H9 (cell line): Measurements from ENCODE around the gene RNF217. TPM values are rescaled to one million over a fixed set of nuclear protein-coding genes. Genes with fewer than 3 reads are reported as not detected.

Experiments
- DNase-seq: peaks from one replicate; pipeline ENCODE4 v3.0.0-alpha.2; 2017
- H2AFZ ChIP-seq: one replicate; pipeline ENCODE4 v1.6.1; 2013; ENCODE audit warnings: mild to moderate bottlenecking, low read length, control low read depth, moderate library complexity
- H2AK5ac ChIP-seq: 2 replicates; pipeline ENCODE4 v1.6.1; 2013; ENCODE audit warnings: low read length, control low read depth, mixed read lengths; ENCODE audit not compliant: insufficient read length
- H2BK120ac ChIP-seq: one replicate; pipeline ENCODE4 v1.6.1; 2013; ENCODE audit warnings: low read depth, mild to moderate bottlenecking, low read length, control low read depth, inconsistent platforms; ENCODE audit not compliant: poor library complexity, severe bottlenecking
- H2BK12ac ChIP-seq: 2 replicates; pipeline ENCODE4 v1.6.1; 2013; ENCODE audit warnings: low read length, control low read depth, mixed read lengths, low read depth; ENCODE audit not compliant: insufficient read length
- H2BK15ac ChIP-seq: 2 replicates; pipeline ENCODE4 v1.6.1; 2013; ENCODE audit warnings: low read depth, low read length, control low read depth
- H2BK20ac ChIP-seq: one replicate; pipeline ENCODE4 v1.6.1; 2013; ENCODE audit warnings: low read depth, mild to moderate bottlenecking, low read length, control low read depth, inconsistent platforms; ENCODE audit not compliant: poor library complexity, severe bottlenecking
- H2BK5ac ChIP-seq: 2 replicates; pipeline ENCODE4 v1.6.1; 2013; ENCODE audit warnings: low read length, control low read depth, mixed read lengths; ENCODE audit not compliant: insufficient read length
- H3K14ac ChIP-seq: 2 replicates; pipeline ENCODE4 v1.6.1; 2013; ENCODE audit warnings: low read length, control low read depth; ENCODE audit not compliant: insufficient read depth
- H3K18ac ChIP-seq: 2 replicates; pipeline ENCODE4 v1.6.1; 2013; ENCODE audit warnings: low read depth, mild to moderate bottlenecking, mixed read lengths, low read length, control low read depth; ENCODE audit not compliant: insufficient read length
- H3K23ac ChIP-seq: 2 replicates; pipeline ENCODE4 v1.6.1; 2013; ENCODE audit warnings: low read length, control low read depth, mixed read lengths, low read depth; ENCODE audit not compliant: insufficient read length
- H3K23me2 ChIP-seq: 2 replicates; pipeline ENCODE4 v1.6.1; 2013; ENCODE audit warnings: low read depth, mild to moderate bottlenecking, mixed read lengths, low read length, control low read depth; ENCODE audit not compliant: insufficient read length, poor library complexity, severe bottlenecking
- H3K27ac ChIP-seq: 2 replicates; pipeline ENCODE4 v1.5.1; 2013; ENCODE audit warnings: low read length, control low read depth, mixed read lengths, low read depth; ENCODE audit not compliant: insufficient read length
- H3K27me3 ChIP-seq: 2 replicates; pipeline ENCODE4 v1.6.1; 2013; ENCODE audit warnings: low read length, control low read depth, inconsistent platforms; ENCODE audit not compliant: insufficient read depth
- H3K4ac ChIP-seq: 2 replicates; pipeline ENCODE4 v1.6.1; 2013; ENCODE audit warnings: low read depth, mild to moderate bottlenecking, control low read depth, inconsistent platforms, low read length, moderate library complexity
- H3K4me1 ChIP-seq: 2 replicates; pipeline ENCODE4 v1.6.1; 2013; ENCODE audit warnings: low read length, control low read depth, inconsistent platforms; ENCODE audit not compliant: insufficient read depth
- H3K4me2 ChIP-seq: 2 replicates; pipeline ENCODE4 v1.6.1; 2013; ENCODE audit warnings: low read length, control low read depth, mixed read lengths; ENCODE audit not compliant: insufficient read length, insufficient read depth
- H3K56ac ChIP-seq: 2 replicates; pipeline ENCODE4 v1.6.1; 2013; ENCODE audit warnings: low read depth, mild to moderate bottlenecking, mixed read lengths, low read length, control low read depth; ENCODE audit not compliant: insufficient read length
- H3K79me1 ChIP-seq: 2 replicates; pipeline ENCODE4 v1.6.1; 2013; ENCODE audit warnings: low read depth, mild to moderate bottlenecking, moderate library complexity, low read length, control low read depth, inconsistent platforms; ENCODE audit not compliant: insufficient read depth, poor library complexity, severe bottlenecking
- H3K79me2 ChIP-seq: 2 replicates; pipeline ENCODE4 v1.6.1; 2013; ENCODE audit warnings: low read length, control low read depth, inconsistent platforms; ENCODE audit not compliant: insufficient read depth
- H3K9ac ChIP-seq: 2 replicates; pipeline ENCODE4 v1.6.1; 2013; ENCODE audit warnings: low read length, control low read depth, mixed read lengths; ENCODE audit not compliant: insufficient read length; ENCODE audit errors: extremely low read depth
- H3K9me3 ChIP-seq: one replicate; pipeline ENCODE4 v1.6.1; 2013; ENCODE audit warnings: low read depth, low read length, inconsistent platforms; ENCODE audit not compliant: control insufficient read depth
- H3T11ph ChIP-seq: one replicate; pipeline ENCODE4 v1.6.1; 2013; ENCODE audit warnings: mild to moderate bottlenecking, low read length, control low read depth, inconsistent platforms
- H4K20me1 ChIP-seq: one replicate; pipeline ENCODE4 v1.6.1; 2013; ENCODE audit not compliant: control insufficient read depth, insufficient read length, insufficient read depth
- H4K5ac ChIP-seq: 2 replicates; pipeline ENCODE4 v1.6.1; 2013; ENCODE audit warnings: low read depth, mild to moderate bottlenecking, mixed read lengths, low read length, control low read depth; ENCODE audit not compliant: insufficient read length
- H4K8ac ChIP-seq: replicated peaks from 2 replicates; pipeline ENCODE4 v1.6.1; 2013; ENCODE audit warnings: low read length, control low read depth, mixed read lengths, low read depth; ENCODE audit not compliant: insufficient read length
- H4K91ac ChIP-seq: 2 replicates; pipeline ENCODE4 v1.6.1; 2013; ENCODE audit warnings: low read depth, mild to moderate bottlenecking, moderate library complexity, mixed read lengths, low read length, control low read depth; ENCODE audit not compliant: insufficient read length
- H3K27ac Mint-ChIP-seq, 3 experiments: 2 replicates in 2 of 3; 3 replicates in 1 of 3; pipeline ENCODE4 v1.8.0; 2020 to 2021; ENCODE audit warnings: mixed read lengths in 3 of 3, mild to moderate bottlenecking in 1 of 3, moderate library complexity in 1 of 3
- H3K27me3 Mint-ChIP-seq: 2 replicates; pipeline ENCODE4 v1.8.0; 2021; ENCODE audit warnings: low read depth, mild to moderate bottlenecking, moderate library complexity, mixed read lengths
- H3K36me3 Mint-ChIP-seq, 3 experiments: 2 replicates in 2 of 3; 3 replicates in 1 of 3; pipeline ENCODE4 v1.8.0; 2020 to 2021; ENCODE audit warnings: low read depth in 3 of 3, mixed read lengths in 3 of 3; ENCODE audit not compliant: insufficient read depth in 1 of 3
- H3K4me1 Mint-ChIP-seq, 2 experiments: 2 replicates each; pipeline ENCODE4 v1.8.0; 2020; ENCODE audit warnings: mixed read lengths in 2 of 2
- H3K4me3 Mint-ChIP-seq, 2 experiments: 2 replicates in 1 of 2; 3 replicates in 1 of 2; pipeline ENCODE4 v1.8.0; 2020 to 2021; ENCODE audit warnings: mild to moderate bottlenecking in 2 of 2, mixed read lengths in 2 of 2, moderate library complexity in 1 of 2
- H3K9me3 Mint-ChIP-seq, 2 experiments: 2 replicates in 1 of 2; 3 replicates in 1 of 2; pipeline ENCODE4 v1.8.0; 2020; ENCODE audit warnings: mild to moderate bottlenecking in 2 of 2, mixed read lengths in 2 of 2, moderate library complexity in 1 of 2
- WGBS: extraction: QIAGEN DNeasy Blood & Tissue Kit; methylation state at CpG from one replicate; pipeline ENCODE4 v1.1.7; 2013; ENCODE audit warnings: missing lambda C conversion rate, low lambda C conversion rate, mixed read lengths; ENCODE audit not compliant: insufficient read length; ENCODE audit errors: extremely low coverage; 5-methylcytosine and 5-hydroxymethylcytosine counted together
- total RNA-seq: library from RNA; stranded (reverse); gene quantifications from 2 replicates; pipeline ENCODE4 v1.2.1, GENCODE V29; 2021
- TF ChIP-seq, protein P1 (sequence below): fragments of 200-600 bp; sonication (generic); conservative IDR thresholded peaks from 3 replicates; pipeline ENCODE4 v1.8.0; 2021; ENCODE audit warnings: antibody characterized with exemption, mild to moderate bottlenecking

Gene RNF217
- total RNA-seq, 1 experiment from 2014 or later: 9.6 TPM

DNA sequence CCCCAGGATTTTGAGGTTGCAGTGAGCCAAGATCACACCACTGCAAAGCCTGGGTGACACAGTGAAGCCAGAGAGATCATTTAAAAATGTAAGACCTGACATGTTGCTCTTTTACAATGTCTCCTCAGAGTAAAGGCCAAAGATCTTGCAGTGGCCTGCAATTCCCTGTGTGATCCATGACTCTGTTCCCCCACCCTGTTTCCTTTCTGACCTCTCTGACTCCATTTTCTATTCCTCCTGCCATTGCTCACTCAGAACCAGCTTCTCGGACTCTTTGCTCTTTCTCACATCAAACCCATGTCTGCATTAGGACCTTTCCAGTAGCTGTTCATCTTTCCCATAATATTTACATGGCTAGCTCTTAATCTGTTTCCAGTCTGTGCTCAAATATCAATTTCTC, 28.8 kb downstream of the RNF217 start:
- H3K4me1 Mint-ChIP-seq: peaks cover 8% of the 10 kb centered on the region in 2 experiments
- no CpG with 5 or more reads among the region's 1 CpG for WGBS

More for the DNA sequence above, 28.8 kb downstream of the RNF217 start:
- Histone ChIP-seq H2BK12ac (no peak overlapping the region), H3K27me3 (no peaks in the 10 kb centered on the region), H3K9ac (no peak overlapping the region), H2BK5ac (no peak overlapping the region), H4K8ac (no peak overlapping the region), H3K23ac (no peak overlapping the region), H2AK5ac (no peak overlapping the region), H3T11ph (no peak overlapping the region), H3K27ac (no peak overlapping the region), H3K4ac (no peak overlapping the region), H2BK15ac (no peak overlapping the region), H3K79me1 (peaks cover 2% of the 10 kb centered on the region), H3K4me2 (no peak overlapping the region), H4K91ac (no peak overlapping the region), H3K79me2 (no peaks in the 10 kb centered on the region), H3K18ac (peak overlapping the region; percentile 38), H4K20me1 (no peaks in the 10 kb centered on the region), H3K9me3 (no peaks in the 10 kb centered on the region), H4K5ac (no peak overlapping the region), H2BK20ac (no peak overlapping the region), H2AFZ (no peak overlapping the region), H3K56ac (no peak overlapping the region), H2BK120ac (no peak overlapping the region), H3K23me2 (no peaks in the 10 kb centered on the region), H3K4me1 (no peaks in the 10 kb centered on the region), H3K14ac (no peak overlapping the region)
- TF ChIP-seq, protein P1, sequence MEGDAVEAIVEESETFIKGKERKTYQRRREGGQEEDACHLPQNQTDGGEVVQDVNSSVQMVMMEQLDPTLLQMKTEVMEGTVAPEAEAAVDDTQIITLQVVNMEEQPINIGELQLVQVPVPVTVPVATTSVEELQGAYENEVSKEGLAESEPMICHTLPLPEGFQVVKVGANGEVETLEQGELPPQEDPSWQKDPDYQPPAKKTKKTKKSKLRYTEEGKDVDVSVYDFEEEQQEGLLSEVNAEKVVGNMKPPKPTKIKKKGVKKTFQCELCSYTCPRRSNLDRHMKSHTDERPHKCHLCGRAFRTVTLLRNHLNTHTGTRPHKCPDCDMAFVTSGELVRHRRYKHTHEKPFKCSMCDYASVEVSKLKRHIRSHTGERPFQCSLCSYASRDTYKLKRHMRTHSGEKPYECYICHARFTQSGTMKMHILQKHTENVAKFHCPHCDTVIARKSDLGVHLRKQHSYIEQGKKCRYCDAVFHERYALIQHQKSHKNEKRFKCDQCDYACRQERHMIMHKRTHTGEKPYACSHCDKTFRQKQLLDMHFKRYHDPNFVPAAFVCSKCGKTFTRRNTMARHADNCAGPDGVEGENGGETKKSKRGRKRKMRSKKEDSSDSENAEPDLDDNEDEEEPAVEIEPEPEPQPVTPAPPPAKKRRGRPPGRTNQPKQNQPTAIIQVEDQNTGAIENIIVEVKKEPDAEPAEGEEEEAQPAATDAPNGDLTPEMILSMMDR: no peak
- Mint-ChIP-seq H3K4me3 (no peak overlapping the region), H3K27ac (peak overlapping the region in 1 of 3 experiments; percentile 71; a peak in 1 of 7 replicates), H3K9me3 (no peaks in the 10 kb centered on the region), H3K27me3 (no peaks in the 10 kb centered on the region), H3K36me3 (peaks cover 3 to 11% (median 3%) of the 10 kb centered on the region in 3 experiments; a peak in 6 of 7 replicates)
- DNase-seq: no peak
